GM10248 (cell line): ENCODE data around the gene UNC13C.

Experiments used
- CTCF ChIA-PET: fragments of 300-600 bp; sonication (Branson Sonifier 250); formaldehyde crosslinking; extraction: SDS; loops from one replicate; lab custom pipeline; 2021; ENCODE audit warnings: antibody characterized with exemption; lab: Yijun Ruan, JAX
- POLR2A ChIA-PET: fragments of 350-650 bp; sonication (Branson Sonifier 250); formaldehyde crosslinking; extraction: SDS; loops from one replicate; lab custom pipeline; 2020; ENCODE audit warnings: antibody characterized with exemption; lab: Yijun Ruan, JAX
- DNase-seq: peaks from one replicate; pipeline ENCODE4 v3.0.0; 2012; ENCODE audit errors: extremely low spot score
- TF ChIP-seq, protein P1 (sequence below): IDR thresholded peaks from 2 replicates; pipeline ENCODE4 v1.5.1; 2012; ENCODE audit warnings: mild to moderate bottlenecking, low read depth; ENCODE audit errors: extremely low read depth, missing control alignments, control extremely low read depth

The UNC13C gene

DNA sequence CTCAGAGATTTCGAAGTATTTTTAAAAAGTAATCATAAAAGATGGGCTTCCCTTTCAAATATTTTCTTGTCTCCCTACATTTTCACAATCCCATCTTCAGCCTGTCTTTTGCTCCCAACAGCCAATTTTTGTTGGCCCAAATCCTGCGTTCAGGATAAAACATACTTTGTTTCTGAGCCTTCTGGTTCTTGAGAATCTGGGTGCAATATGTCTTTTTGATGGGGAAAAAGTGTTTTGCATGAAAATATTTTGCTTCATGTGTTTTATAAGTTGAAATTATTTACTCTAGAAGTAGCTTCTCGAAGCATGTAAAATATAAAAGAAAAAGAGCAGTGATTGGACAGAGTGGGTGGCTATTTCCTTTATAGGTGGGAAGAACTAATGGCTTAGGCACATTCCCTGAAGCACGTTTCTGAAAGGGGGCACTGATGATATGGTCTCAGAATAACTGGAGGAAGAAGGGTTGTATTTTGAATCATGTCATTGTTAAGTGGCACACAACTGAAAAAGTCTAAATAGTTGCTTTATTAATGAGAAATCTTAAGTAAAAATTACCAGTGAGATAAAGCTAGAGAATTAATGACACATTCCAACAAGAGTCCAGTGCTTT lies 3.9 kb downstream of the UNC13C start:
- ChIA-PET POLR2A (no interaction called here), CTCF (interaction anchor here (1.4 kb wide), 1 partner anchor 19 kb away, joined by 4 read pairs; no protein-coding TSS in a partner anchor)
- TF ChIP-seq, protein P1, sequence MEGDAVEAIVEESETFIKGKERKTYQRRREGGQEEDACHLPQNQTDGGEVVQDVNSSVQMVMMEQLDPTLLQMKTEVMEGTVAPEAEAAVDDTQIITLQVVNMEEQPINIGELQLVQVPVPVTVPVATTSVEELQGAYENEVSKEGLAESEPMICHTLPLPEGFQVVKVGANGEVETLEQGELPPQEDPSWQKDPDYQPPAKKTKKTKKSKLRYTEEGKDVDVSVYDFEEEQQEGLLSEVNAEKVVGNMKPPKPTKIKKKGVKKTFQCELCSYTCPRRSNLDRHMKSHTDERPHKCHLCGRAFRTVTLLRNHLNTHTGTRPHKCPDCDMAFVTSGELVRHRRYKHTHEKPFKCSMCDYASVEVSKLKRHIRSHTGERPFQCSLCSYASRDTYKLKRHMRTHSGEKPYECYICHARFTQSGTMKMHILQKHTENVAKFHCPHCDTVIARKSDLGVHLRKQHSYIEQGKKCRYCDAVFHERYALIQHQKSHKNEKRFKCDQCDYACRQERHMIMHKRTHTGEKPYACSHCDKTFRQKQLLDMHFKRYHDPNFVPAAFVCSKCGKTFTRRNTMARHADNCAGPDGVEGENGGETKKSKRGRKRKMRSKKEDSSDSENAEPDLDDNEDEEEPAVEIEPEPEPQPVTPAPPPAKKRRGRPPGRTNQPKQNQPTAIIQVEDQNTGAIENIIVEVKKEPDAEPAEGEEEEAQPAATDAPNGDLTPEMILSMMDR: no peak
- no peak for DNase-seq

DNA sequence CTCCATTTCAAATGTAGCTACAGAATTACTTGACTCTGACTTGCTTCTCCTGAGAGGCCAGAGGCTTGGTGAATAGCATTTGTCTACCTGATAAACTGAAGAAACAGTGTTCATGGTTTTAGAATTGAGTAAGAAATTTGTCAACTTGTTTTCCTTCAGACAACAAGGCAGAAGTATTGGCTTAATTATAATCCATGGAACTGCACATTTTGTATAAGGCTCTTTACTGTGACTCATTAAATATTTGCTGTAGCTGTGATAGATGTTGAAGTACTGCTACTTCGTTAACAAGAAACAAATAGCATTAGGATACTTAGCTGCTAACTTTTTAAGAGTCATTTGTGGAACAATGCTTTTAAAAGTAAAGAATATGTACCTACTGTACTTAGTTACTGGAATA lies 4.6 kb downstream of the UNC13C start:
- POLR2A ChIA-PET: no interaction called here
- no peak for DNase-seq
- CTCF ChIA-PET: interaction anchor here (0.6 to 1.4 kb wide), 2 partner anchors 20 to 108 kb away, joined by 3 to 4 read pairs; no protein-coding TSS in a partner anchor
- TF ChIP-seq, protein P1: no peak

DNA sequence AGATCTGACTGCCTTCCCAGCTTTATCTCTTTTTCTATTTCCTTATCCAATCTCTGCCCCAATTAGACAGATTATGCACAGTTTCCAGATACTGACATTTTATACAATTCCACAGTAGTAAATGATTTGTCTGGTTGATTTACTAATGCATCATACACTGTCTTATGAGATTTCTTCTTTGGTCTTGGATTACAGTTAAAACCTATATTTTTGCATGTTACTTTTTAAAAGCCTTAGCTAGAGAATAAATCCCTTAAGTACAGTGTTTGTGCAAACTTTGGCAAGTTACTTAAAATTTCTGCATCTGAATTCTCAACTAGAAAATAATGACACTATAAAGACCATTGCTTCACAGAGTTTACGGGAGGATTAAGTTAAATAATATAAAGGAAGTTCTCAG lies 6.0 kb downstream of the UNC13C start:
- POLR2A ChIA-PET: no interaction called here
- no peak for DNase-seq

DNA sequence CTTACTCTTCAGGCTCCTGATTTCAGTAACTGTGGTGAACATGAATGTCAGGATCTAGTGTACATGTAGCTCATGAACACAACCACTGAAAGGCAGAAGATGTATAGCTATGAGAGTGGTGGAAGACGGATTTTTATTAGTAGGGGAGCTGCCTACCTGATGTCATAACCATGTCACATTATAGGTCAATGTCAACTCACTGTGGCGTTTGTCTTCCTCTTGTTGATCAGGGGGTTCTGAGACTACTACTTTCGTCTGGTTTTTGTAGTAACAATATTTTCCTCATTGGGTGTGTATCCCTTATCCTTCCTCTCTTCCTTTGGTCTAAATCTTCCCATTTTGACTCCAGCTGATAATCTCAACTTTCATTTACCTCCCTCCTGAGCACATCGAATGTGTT lies 7.3 kb downstream of the UNC13C start:
- CTCF ChIA-PET: interaction anchor here (1.0 to 1.4 kb wide), 2 partner anchors 9 to 13 kb away, joined by 3 to 4 read pairs; no protein-coding TSS in a partner anchor
- POLR2A ChIA-PET: no interaction called here

More for the DNA sequence above, 6.0 kb downstream of the UNC13C start:
- CTCF ChIA-PET: interaction anchor here (1.4 kb wide), 1 partner anchor 16 kb away, joined by 3 read pairs; no protein-coding TSS in a partner anchor
- TF ChIP-seq, protein P1: no peak

DNA sequence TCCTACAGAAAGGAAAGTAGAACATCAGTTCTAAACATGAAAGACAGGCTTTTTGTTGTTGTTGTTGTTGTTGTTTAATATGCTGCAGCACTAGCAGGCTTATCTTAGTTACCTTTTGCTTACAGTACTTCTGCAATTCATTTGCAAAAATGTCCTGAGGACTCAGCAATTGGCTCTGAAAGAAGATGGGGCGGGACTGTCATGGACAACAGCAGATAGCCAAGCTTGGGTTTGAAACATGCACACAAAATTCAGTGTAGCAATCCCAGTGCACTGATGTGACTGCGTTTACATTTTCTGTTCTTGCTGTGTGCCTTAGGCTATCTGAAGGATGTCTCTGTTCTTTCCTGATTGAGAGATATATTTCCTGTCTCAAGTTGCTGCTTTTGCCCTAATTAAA lies 9.2 kb downstream of the UNC13C start:
- TF ChIP-seq, protein P1: no peak
- no peak for DNase-seq
- POLR2A ChIA-PET: no interaction called here
- CTCF ChIA-PET: no interaction called here

More for the DNA sequence above, 7.3 kb downstream of the UNC13C start:
- TF ChIP-seq, protein P1: no peak
- DNase-seq: no peak

DNA sequence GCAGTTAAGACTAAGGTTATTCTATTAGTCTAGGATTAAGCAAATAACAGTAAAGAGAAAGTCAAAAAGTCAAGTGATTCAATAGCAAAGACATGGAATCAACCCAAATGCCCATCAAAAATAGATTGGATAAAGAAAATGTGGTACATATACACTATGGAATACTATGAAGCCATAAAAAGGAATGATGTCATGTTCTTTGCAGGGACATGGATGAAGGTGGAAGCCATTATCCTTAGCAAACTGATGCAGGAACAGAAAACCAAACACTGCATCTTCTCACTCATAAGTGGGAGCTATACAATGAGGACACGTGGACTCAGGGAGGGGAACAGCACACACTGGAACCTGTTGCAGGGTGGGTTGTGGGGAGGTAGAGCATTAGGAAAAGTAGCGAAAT lies 29.0 kb downstream of the UNC13C start:
- ChIA-PET CTCF (no interaction called here), POLR2A (no interaction called here)
- DNase-seq: no peak
- TF ChIP-seq, protein P1: no peak
